GM21529 (cell line): ENCODE data around the gene MRPS2.
"Not testable (repeated sequence)": the region's sequence is repeated elsewhere in the genome, so short reads cannot be mapped to it uniquely, and the experiment has no call there.

ENCODE experiments used
- ATAC-seq: cut with Tn5 transposase; IDR thresholded peaks from one replicate; pipeline ENCODE4 v1.9.1; 2021; ENCODE audit not compliant: unreplicated experiment

MRPS2 gene

DNA sequence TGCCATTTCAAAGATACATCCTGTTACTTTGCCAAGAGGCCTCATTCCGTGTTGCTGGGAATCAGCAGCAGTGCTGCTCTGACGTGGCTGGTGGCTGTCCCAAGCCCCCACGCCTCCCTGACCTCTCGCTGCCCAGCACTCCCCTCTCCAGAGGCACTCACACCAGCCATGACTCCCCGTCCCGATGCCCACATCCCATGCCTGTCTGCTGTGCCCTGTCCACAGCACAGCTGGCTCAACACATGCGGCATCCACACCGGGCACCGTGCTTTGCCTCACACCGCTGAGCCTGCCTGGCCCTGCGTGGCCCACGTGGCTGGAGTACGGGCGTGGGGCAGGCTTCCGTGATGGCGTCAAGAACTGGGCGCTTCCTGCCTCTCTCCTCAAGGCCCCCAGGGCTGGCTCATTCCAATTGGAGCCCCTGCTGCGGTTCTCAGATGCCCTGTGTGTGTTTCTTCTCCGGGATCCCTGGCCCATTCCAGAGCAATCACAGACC lies 12.9 kb downstream of the MRPS2 start:
- ATAC-seq, result no peak

- not testable (repeated sequence) for ATAC-seq
Measured at GRCh38 chr9:135513906-135514305, 13.4 kb downstream of the MRPS2 start.

- no peak for ATAC-seq
Measured at GRCh38 chr9:135514342-135515082, 14.0 kb downstream of the MRPS2 start.

GRCh38 chr9:135515083-135515951 lies 14.8 kb downstream of the MRPS2 start:
- ATAC-seq, result no peak

- no peak for ATAC-seq
Measured at GRCh38 chr9:135516132-135516860, 15.8 kb downstream of the MRPS2 start.

GRCh38 chr9:135517407-135517822 lies 16.9 kb downstream of the MRPS2 start:
- no peak for ATAC-seq

DNA sequence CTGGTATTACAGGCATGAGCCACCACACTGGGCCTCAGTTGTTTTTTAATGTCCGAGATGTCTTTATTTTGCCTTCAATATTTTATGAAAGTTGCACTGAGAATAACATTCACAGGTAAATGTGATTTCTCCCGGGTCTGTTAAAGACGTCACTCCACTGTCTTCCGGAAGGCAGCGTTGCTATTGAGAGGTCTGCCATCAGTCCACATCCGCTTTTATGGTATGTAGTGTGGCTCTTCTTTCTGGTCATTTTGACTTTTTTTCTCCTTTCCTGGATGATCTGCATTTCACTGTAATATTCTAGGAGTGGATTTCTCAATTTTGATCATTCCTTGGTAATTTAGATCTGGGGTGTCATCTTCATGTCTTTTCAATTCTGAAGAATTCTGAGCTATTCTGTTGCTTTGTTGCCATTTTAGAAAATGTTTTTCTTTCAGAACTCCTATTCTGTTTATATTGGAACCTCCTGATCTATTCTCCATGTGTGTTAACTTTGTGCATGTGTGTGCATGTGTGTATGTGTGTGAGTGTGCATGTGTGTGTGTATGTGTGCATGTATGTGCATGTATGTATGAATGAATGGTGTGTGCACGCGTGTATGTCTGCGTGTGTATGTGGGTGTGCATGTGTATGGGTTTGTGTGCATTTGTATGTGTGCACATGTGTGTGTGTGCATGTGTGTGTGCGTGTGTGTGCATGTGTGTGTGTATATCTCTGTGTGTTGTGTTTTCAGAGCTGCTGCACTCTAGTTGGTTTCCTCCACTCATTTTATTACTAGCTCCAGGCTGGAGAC lies 18.9 kb downstream of the MRPS2 start:
- ATAC-seq, result no peak

DNA sequence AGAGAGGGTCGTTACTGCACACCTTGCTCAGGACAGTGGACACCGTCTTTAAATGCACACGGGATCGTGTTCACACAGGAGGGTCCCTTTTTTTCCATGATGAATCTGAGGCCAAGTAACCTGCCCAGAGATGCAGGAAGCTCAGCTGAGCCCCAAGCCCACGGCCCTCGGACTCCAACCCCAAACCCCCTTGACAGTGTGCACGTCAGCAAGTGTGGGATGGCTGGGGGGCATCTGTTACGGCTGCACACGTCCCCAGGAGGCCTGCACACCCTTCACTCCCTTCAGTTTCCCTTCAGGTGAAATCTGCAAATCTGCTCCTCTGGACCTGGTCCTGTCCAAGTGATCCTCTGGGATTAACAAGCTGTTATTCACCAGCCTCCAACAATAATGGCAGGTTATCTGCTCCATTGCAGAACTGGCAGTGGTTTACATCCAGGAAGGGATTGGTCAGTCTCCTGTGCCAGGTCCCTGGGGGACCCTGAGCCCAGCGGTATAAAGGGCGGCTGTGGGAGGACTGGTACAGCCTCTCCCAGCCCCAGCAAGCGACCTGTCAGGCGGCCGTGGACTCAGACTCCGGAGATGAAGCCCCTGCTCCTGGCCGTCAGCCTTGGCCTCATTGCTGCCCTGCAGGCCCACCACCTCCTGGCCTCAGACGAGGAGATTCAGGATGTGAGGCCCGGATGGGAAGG lies 20.6 kb downstream of the MRPS2 start, which contains the start of gene LCN1:
Gene LCN1, plus strand, starts transcription at position 525 of the 692 bp plus-strand sequence. Its CDS starts 58 bp downstream, at position 583.
- ATAC-seq, result no peak

DNA sequence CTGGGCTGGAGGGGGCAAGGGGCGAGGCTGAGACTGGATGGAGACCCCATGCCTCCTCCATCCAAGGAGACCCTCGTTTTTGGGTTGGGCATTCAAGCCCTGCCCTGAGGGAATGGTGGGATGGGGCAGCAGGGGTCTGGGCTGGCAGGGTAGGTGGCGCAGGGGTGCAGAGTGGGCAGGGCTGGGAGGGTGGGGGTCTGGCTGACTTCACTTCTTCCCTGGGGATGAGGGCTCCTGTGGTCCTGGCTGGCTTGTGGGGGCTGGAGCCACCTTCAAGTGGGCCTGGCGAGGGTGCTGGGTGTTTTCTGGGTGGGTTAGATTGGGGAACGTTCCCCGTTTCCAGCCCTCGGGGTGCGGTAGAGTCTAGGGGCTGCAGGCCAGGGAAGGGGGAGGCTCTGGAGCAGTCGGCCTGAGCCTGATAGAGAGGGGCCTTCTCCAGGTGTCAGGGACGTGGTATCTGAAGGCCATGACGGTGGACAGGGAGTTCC lies 21.2 kb downstream of the MRPS2 start:
- ATAC-seq, result no peak

DNA sequence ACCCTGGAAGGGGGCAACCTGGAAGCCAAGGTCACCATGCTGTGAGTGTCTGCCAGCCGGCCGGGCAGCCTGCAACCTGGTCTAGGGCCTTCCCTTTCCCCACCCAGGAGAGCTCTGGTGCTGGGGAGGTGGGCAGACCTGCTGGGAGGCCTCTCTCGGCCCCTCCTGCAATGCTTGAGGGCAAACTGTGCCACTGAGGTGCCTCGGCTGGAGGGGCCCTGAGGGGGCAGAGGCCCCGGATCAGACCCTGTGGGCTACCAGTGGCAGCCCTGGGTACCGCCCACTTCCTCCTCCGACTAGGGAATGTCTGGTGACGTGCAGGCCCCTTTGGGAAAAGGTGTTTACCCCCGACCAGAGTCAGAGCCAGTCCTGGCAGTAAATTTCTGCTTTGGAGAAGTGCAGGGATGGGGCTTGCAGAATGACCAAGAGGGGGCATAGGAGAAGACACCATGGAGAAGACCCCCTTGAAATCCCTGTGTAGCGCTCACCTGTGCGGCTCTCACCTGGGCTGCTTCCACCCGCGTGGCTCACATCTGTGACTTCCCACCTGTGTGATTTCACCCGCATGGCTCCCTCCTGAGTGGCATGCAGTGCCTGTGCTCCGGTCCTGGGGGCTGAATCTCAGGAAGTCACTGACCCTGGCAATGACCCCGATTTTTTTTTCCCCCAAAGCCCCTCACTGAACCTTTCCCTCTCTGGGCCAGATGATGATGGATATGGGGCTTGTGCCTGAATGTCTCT lies 21.8 kb downstream of the MRPS2 start:
- ATAC-seq, result no peak

DNA sequence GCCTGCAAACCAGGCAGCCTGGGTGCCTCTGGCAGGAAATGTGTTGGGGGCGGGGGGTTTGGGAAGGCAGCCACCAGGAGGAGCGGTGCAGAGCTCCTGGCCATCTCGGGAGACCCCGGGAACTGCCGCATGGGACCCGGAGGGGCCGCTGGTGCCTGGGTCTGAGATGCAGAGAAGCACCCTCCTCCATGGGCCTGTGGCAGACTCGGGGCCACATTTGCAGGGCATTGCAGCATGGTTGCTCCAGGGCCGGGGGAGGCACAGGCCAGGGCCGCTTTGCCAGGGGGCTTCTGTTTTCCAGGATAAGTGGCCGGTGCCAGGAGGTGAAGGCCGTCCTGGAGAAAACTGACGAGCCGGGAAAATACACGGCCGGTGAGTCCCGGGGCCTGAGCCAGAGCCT lies 22.4 kb downstream of the MRPS2 start:
- no peak for ATAC-seq

GRCh38 chr9:135523521-135524129 lies 23.1 kb downstream of the MRPS2 start:
- ATAC-seq, result no peak

DNA sequence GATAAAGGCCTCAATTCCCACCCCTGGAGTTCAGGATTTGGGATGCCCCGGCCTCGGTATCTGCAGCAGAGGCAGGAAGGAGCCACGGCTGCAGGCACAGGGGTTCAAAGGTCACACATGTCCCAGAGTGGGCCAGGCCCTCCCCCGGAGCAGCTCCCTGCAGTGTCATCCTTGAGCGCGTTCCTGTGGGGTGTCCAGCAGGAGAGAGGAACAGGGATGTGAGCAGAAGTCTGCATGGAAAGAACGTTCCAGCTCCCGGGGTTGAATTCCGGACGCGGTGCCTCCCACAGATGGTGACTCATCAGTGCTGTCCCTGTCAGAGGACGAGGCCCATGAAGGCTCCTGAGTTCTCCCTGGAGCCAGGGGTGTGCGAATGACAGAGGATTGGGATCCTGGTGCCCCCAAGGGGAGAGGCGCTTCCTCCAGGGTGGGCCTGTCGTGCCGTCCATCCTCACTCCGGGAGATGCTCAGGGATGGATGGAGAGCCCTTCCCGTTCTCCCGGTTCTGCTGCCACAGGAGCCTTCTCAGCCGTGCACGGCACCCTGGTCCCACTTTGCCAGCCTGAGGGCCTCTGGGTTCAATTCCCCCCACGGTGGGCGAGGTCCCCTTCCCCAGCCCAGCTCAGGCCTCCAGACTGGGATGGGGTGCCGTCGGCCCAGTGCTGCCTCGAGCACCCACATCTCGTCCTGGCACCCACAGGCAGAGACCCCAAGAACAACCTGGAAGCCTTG lies 23.8 kb downstream of the MRPS2 start:
- no peak for ATAC-seq

- no peak for ATAC-seq
Measured at GRCh38 chr9:135525241-135526088, 25.0 kb downstream of the MRPS2 start.

- ATAC-seq, result no peak
Measured at GRCh38 chr9:135526089-135526729, 25.7 kb downstream of the MRPS2 start.
